ENCODE measurements around the gene CRMP1. TPM values are rescaled to one million over a fixed set of nuclear protein-coding genes. Genes with fewer than 3 reads are reported as not detected.

The CRMP1 gene
- polyA plus RNA-seq: not detected

DNA sequence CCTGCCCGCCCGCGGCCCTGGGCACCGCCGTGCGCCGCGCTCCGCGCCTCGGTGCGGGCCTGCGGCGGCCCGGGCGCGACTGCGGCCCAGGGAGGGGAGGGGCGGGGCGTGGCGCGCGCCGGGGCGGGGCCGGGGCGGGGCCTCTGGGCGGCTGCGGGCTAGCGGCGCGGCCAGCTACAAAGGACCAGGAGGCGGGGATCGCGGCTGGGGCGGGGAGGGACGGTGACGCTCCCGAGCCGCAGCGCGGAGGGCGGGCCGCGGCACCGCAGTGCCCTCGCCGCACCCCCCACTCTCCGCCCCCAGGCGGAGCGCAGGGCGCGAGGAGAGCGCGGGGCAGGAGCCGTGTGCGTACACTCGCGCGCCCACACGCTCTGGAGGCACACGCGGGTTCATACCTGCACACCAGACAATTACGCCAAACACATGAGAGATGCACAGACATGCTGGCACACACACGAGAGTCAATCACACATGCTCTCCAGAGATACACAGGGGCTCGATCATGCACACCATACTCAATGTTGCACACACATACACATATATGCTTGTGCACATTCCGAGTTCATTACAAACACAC is at the start of gene CRMP1:
CRMP1 (minus strand) TSS at position 83 of the 577 bp plus-strand sequence. CDS start 117 bp downstream, outside the sequence.
- no peak within 1 kb of the TSS for H3K4me3 Mint-ChIP-seq

GRCh38 chr4:5941601-5942000 is 48.7 kb upstream of the CRMP1 start:
- Mint-ChIP-seq H3K27me3 (peaks cover 5% of the 10 kb centered on the region), H3K27ac (no peak overlapping the region), H3K36me3 (no peaks in the 10 kb centered on the region), H3K4me1 (no peaks in the 10 kb centered on the region), H3K9me3 (peaks cover 0 to 4% (median 2%) of the 10 kb centered on the region in 3 donors), H3K4me3 (no peak overlapping the region)

More for the DNA sequence above, at the start of gene CRMP1:
- H3K27me3 Mint-ChIP-seq: peaks cover 48% of the 10 kb centered on the region
- peaks cover 3 to 8% (median 8%) of the 10 kb centered on the region in 3 donors for H3K9me3 Mint-ChIP-seq
- H3K36me3 Mint-ChIP-seq: no peaks in the 10 kb centered on the region
- H3K27ac Mint-ChIP-seq: peak within 1 kb of the TSS in 1 of 3 donors; percentile 63
- peaks cover 0 to 2% (median 0%) of the 10 kb centered on the region in 3 donors for H3K4me1 Mint-ChIP-seq

GRCh38 chr4:5940470-5941203 is 47.8 kb upstream of the CRMP1 start:
- H3K4me3 Mint-ChIP-seq: no peak overlapping the region
- H3K4me1 Mint-ChIP-seq: no peaks in the 10 kb centered on the region
- peaks cover 0 to 4% (median 2%) of the 10 kb centered on the region in 3 donors for H3K9me3 Mint-ChIP-seq
- H3K27ac Mint-ChIP-seq: no peak overlapping the region
- H3K27me3 Mint-ChIP-seq: peaks cover 5% of the 10 kb centered on the region
- H3K36me3 Mint-ChIP-seq: no peaks in the 10 kb centered on the region

- peaks cover 0 to 1% (median 0%) of the 10 kb centered on the region in 3 donors for H3K9me3 Mint-ChIP-seq
- peaks cover 2% of the 10 kb centered on the region for H3K36me3 Mint-ChIP-seq
- no peak overlapping the region for H3K27ac Mint-ChIP-seq
- H3K4me1 Mint-ChIP-seq: no peaks in the 10 kb centered on the region
- no peak overlapping the region for H3K4me3 Mint-ChIP-seq
- H3K27me3 Mint-ChIP-seq: peaks cover 2% of the 10 kb centered on the region
Observed at GRCh38 chr4:5933996-5934831, 41.3 kb upstream of the CRMP1 start.

- Mint-ChIP-seq H3K9me3 (no peaks in the 10 kb centered on the region), H3K4me3 (no peak overlapping the region), H3K27me3 (peaks cover 2% of the 10 kb centered on the region), H3K27ac (no peak overlapping the region), H3K36me3 (peaks cover 2% of the 10 kb centered on the region), H3K4me1 (no peaks in the 10 kb centered on the region)
Observed at GRCh38 chr4:5933116-5933515, 40.2 kb upstream of the CRMP1 start.

- Mint-ChIP-seq H3K4me1 (no peaks in the 10 kb centered on the region), H3K27ac (no peak overlapping the region), H3K27me3 (peaks cover 4% of the 10 kb centered on the region), H3K36me3 (peaks cover 2% of the 10 kb centered on the region), H3K9me3 (no peaks in the 10 kb centered on the region), H3K4me3 (no peak overlapping the region)
Observed at GRCh38 chr4:5932035-5932568, 39.2 kb upstream of the CRMP1 start.

DNA sequence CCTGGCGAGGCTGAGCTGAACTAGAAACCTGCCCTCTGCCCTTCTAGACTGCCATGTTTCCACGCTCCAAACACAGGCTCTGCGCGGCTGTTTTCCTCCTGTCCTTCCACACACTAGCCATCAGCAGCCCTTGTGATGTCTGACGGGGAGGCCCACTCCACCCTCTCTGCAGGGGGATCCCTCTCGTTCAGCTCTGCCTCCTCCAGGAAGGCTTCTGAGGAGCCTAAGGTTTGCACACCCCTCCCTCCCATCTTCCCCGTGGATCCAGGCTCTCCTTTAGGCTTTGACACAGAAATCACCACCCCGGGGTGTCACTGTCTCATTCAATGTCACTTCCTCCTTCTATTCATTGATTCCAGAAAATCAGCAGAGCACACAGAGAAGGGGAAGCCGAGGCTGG is 38.6 kb upstream of the CRMP1 start:
- Mint-ChIP-seq H3K4me1 (no peaks in the 10 kb centered on the region), H3K27me3 (peaks cover 4% of the 10 kb centered on the region), H3K27ac (no peak overlapping the region)

GRCh38 chr4:5930876-5931275 is 38.0 kb upstream of the CRMP1 start:
- Mint-ChIP-seq H3K9me3 (no peaks in the 10 kb centered on the region), H3K4me1 (no peaks in the 10 kb centered on the region), H3K36me3 (peaks cover 2% of the 10 kb centered on the region), H3K4me3 (no peak overlapping the region), H3K27me3 (peaks cover 4% of the 10 kb centered on the region), H3K27ac (no peak overlapping the region)

More for the DNA sequence above, 38.6 kb upstream of the CRMP1 start:
- Mint-ChIP-seq H3K36me3 (peaks cover 2% of the 10 kb centered on the region), H3K4me3 (no peak overlapping the region), H3K9me3 (no peaks in the 10 kb centered on the region)

DNA sequence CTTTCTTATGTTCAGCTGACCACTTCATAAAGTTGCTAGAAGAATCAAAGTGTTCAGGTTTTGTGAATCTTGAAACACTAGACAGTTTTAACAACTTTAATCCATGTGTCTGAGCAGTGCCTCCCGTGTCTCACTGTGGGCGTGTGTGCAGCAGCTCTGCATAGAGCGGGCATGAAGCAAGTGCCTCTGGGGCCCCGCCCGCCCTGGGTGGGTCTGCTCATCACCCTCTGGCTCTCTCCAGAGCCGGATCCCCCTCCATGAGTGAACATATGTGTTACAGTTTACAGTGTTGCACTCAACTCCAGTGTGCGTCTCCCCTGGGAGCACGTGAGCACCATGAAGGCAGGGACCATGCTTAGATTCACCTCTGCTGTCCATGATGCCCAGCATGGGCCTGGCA is 37.6 kb upstream of the CRMP1 start:
- H3K27ac Mint-ChIP-seq: no peak overlapping the region
- H3K36me3 Mint-ChIP-seq: peaks cover 2% of the 10 kb centered on the region
- H3K4me3 Mint-ChIP-seq: peak overlapping the region in 1 of 4 donors; percentile 24
- H3K27me3 Mint-ChIP-seq: peaks cover 4% of the 10 kb centered on the region
- no peaks in the 10 kb centered on the region for H3K4me1 Mint-ChIP-seq
- no peaks in the 10 kb centered on the region for H3K9me3 Mint-ChIP-seq

DNA sequence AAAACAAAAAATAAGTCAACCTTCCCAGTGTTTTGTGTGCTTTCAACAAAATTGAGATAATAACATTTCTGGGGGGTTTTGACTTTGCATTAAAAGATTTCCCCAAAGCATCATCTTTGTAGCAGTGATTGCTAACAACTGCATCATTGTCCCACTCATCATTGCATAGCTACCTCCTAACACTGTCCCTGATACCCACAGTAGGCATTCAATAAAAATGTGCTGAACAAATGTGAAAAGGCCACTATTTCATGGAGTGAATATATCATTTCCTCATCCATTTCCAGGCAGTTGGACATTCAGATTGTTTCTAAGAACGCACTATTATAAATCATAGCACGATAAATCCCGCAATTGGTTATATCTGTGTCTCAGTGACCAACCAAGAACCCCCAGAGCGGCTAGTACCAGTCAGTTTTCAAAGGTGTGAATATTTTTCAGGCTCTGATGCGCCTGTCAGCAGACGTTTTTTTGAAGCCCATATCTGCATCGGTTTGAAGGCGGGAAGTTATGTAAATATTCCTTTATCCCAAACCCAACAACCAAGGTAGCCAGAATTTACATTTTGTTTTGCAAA is 36.0 kb upstream of the CRMP1 start:
- Mint-ChIP-seq H3K27ac (no peak overlapping the region), H3K4me3 (no peak overlapping the region), H3K9me3 (no peaks in the 10 kb centered on the region), H3K4me1 (no peaks in the 10 kb centered on the region), H3K36me3 (peaks cover 2% of the 10 kb centered on the region), H3K27me3 (peaks cover 4% of the 10 kb centered on the region)

GRCh38 chr4:5928274-5928673 is 35.4 kb upstream of the CRMP1 start:
- peaks cover 4% of the 10 kb centered on the region for H3K27me3 Mint-ChIP-seq
- no peaks in the 10 kb centered on the region for H3K4me1 Mint-ChIP-seq
- peaks cover under 1% of the 10 kb centered on the region for H3K36me3 Mint-ChIP-seq
- no peaks in the 10 kb centered on the region for H3K9me3 Mint-ChIP-seq
- H3K27ac Mint-ChIP-seq: no peak overlapping the region
- H3K4me3 Mint-ChIP-seq: no peak overlapping the region

DNA sequence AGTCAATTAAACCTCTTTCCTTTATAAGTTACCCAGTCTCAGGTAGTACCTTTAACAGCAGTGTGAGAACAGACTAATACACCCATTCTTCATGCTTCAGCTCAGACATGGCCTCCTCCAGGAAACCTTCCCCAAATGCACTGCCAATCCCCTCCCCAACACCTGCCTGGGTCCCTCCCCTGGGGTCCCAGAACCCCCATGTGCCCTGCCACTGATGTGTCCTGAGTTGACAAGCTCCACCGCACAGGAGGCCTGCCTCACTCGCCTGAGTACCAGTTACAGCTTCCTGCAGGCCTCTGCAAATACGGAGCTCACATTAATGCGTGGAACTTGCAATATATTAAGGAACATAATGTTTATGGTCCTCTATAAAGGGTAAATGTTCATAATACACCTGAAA is 34.9 kb upstream of the CRMP1 start:
- no peaks in the 10 kb centered on the region for H3K4me1 Mint-ChIP-seq
- peak overlapping the region in 1 of 4 donors; percentile 28 for H3K4me3 Mint-ChIP-seq
- no peaks in the 10 kb centered on the region for H3K36me3 Mint-ChIP-seq
- no peak overlapping the region for H3K27ac Mint-ChIP-seq
- no peaks in the 10 kb centered on the region for H3K9me3 Mint-ChIP-seq
- peaks cover 6% of the 10 kb centered on the region for H3K27me3 Mint-ChIP-seq

- peaks cover 7% of the 10 kb centered on the region for H3K27me3 Mint-ChIP-seq
- no peak overlapping the region for H3K4me3 Mint-ChIP-seq
- H3K9me3 Mint-ChIP-seq: no peaks in the 10 kb centered on the region
- no peaks in the 10 kb centered on the region for H3K36me3 Mint-ChIP-seq
- no peak overlapping the region for H3K27ac Mint-ChIP-seq
- H3K4me1 Mint-ChIP-seq: no peaks in the 10 kb centered on the region
Observed at GRCh38 chr4:5927116-5927515, 34.2 kb upstream of the CRMP1 start.

GRCh38 chr4:5926598-5926997 is 33.7 kb upstream of the CRMP1 start:
- Mint-ChIP-seq H3K36me3 (no peaks in the 10 kb centered on the region), H3K4me1 (no peaks in the 10 kb centered on the region), H3K9me3 (no peaks in the 10 kb centered on the region), H3K27me3 (peaks cover 10% of the 10 kb centered on the region), H3K27ac (no peak overlapping the region), H3K4me3 (no peak overlapping the region)

All from IgD-negative memory B cell (primary cell).